Measurements from ENCODE around the gene VPS13D.
A peak's percentile ranks its signal among the peaks of the same experiment; 100 is the strongest.

Gene VPS13D

GRCh38 chr1:12229835-12230548 lies at the start of gene VPS13D:
Gene VPS13D, plus strand, starts transcription at chr1:12230030. Its CDS starts 4,237 bp downstream, at chr1:12234267.
- peak within 1 kb of the TSS; percentile 97 for H3K4me3 ChIP-seq (ENCODE audit: low read depth, low read length)
- TF ChIP-seq, protein P1, sequence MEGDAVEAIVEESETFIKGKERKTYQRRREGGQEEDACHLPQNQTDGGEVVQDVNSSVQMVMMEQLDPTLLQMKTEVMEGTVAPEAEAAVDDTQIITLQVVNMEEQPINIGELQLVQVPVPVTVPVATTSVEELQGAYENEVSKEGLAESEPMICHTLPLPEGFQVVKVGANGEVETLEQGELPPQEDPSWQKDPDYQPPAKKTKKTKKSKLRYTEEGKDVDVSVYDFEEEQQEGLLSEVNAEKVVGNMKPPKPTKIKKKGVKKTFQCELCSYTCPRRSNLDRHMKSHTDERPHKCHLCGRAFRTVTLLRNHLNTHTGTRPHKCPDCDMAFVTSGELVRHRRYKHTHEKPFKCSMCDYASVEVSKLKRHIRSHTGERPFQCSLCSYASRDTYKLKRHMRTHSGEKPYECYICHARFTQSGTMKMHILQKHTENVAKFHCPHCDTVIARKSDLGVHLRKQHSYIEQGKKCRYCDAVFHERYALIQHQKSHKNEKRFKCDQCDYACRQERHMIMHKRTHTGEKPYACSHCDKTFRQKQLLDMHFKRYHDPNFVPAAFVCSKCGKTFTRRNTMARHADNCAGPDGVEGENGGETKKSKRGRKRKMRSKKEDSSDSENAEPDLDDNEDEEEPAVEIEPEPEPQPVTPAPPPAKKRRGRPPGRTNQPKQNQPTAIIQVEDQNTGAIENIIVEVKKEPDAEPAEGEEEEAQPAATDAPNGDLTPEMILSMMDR (IDR thresholded peaks at IDR 0.05; ENCODE audit: low read depth, low read length): peak; percentile 88

DNA sequence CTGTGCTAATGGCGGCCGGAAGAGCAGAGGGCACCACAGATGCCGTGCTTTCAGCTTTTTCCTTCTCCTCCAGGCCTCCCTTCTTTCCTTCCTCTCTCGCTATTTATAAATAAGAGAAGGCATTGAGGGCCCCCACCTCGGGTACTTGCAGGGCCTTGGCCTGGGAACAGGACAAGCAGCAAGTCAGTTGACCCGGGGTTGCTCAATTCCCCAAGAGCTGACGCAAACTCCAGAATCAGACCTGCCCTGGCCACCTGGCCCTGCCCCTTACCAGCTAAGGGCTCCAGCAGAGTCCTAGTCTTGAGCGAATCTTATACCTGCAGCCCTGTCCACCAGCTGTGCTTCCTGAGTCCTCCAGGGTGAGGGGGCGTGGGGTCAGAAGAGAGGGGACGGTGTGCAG lies 49.5 kb upstream of the VPS13D start:
- TF ChIP-seq, protein P1 (IDR thresholded peaks at IDR 0.05; ENCODE audit: low read depth, low read length): no peak
- no peak overlapping the region for H3K4me3 ChIP-seq (ENCODE audit: low read depth, low read length)

GRCh38 chr1:12180903-12181302 lies 48.9 kb upstream of the VPS13D start:
- TF ChIP-seq, protein P1 (IDR thresholded peaks at IDR 0.05; ENCODE audit: low read depth, low read length): no peak

DNA sequence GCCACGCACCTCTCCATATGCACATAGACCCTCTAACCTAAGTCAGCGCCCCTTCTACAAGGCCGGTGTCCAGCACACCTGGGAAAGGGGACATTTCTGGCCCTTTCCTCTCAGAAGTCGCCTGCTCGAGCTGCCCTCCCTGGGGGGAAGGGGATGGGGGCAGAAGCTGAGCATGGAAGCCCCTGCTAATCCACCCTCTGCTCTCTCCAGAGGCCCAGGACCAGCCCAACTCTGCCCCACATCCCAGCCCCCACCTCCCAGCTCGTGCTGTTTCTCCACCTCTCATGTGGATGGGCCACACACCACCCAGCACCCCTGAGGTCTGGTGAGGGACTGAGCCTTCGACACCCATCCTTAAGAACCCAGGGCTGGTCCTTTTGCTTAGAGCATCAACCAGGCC lies 48.3 kb upstream of the VPS13D start:
- TF ChIP-seq, protein P1 (IDR thresholded peaks at IDR 0.05; ENCODE audit: low read depth, low read length): no peak
- H3K4me3 ChIP-seq (ENCODE audit: low read depth, low read length): no peak overlapping the region

More at GRCh38 chr1:12180903-12181302, 48.9 kb upstream of the VPS13D start:
- no peak overlapping the region for H3K4me3 ChIP-seq (ENCODE audit: low read depth, low read length)

- H3K4me3 ChIP-seq (ENCODE audit: low read depth, low read length): no peak overlapping the region
- TF ChIP-seq, protein P1 (IDR thresholded peaks at IDR 0.05; ENCODE audit: low read depth, low read length): no peak
These were observed 47.3 kb upstream of the VPS13D start for GRCh38 chr1:12182410-12182984.

DNA sequence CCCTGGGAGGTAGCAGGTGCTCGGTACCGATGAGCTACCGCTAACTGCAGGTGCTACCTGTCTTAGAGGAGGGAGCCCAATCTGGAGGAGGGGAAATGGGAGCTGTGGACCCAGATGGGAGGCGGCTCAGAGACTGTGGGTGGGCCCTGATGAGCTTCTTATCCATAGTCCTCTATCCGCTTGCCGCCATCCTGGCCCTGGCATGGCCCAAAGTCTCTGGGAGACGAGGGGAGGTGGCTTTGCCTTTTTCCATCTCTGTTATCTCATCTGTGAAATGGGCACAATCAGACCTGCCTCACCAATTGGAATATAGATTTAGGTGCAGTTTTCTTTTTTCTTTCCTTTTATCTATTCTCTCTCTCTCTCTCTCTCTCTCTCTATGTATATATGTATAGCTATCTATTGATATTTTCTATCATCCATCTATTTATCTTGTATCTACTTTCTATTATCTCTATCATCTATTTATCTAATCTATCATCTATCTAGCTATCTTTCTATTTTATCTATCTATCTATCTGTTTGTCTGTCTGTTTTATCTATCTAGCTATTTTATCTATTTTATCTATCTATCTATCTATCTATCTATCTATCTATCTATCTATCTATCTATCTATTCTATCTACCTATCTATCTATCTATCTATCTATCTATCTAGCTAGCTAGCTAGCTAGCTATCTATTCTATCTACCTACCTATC lies 46.6 kb upstream of the VPS13D start:
- TF ChIP-seq, protein P1 (IDR thresholded peaks at IDR 0.05; ENCODE audit: low read depth, low read length): no peak
- H3K4me3 ChIP-seq (ENCODE audit: low read depth, low read length): no peak overlapping the region
